GM18507 (cell line): ENCODE measurements around the gene FSTL3.

ENCODE experiments used
- DNase-seq: peaks from one replicate; pipeline ENCODE4 v3.0.0; 2011; ENCODE audit warnings: low read depth; ENCODE audit not compliant: insufficient read length; ENCODE audit errors: extremely low spot score
- FAIRE-seq: peaks from 2 replicates; lab custom pipeline; 2011; peaks lifted over from hg19 to GRCh38; lab: Jason Lieb, UNC

FSTL3 gene

DNA sequence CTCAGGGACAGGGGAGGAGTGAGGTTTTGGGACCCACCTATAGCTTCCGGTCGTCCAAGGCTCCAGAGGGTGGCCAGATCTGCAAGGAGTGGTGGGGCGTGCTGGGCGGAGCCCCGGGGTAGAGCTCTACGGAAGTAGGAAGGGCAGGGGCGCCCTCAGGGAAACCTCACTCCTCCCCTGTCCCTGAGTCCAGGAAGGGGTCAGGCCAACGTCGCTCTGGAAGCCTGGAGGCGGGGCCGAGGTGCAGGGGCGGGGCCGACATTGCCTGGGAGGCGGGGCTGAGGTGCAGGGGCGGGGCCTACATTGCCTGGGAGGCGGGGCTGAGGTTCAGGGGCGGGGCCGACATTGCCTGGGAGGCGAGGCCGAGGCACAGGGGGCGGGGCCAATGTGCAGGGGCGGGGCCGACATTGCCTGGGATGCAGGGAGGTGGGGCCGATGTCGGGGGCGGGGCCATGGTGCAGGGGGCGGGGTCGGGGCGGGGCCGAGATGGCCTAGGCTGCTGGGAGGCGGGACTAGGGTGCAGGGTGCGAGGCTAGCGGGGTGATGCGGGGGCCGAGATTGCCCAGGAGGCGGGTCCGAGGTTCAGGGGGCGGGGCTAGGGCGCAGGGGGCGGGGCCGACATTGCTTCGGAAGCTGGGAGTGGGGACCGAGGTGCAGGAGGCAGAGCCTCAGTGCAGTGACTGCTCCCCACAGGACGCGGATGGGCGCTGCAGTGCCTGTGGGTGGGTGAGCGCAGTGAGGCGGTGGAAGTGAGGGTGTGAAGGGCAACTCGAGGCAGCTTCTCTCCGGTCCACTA is 27.7 kb downstream of the FSTL3 start:
- DNase-seq (peak; percentile 67), FAIRE-seq (peak; percentile 67)

DNA sequence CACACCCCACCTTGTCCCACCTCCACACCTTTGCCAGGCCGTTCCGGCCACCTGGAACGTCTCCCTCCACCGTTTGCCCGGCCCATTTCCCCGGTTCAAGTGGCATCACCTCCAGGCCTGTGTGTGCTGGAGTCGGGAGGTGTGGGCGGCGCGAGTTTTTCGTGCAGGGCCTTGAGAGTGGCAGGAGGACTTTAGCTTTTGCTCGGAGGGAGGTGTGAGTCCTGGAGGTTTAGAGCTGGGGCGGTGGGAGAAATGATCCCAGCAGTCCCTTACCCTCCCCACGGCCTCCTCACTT is 28.2 kb downstream of the FSTL3 start:
- FAIRE-seq (no peak), DNase-seq (no peak)

GRCh38 chr19:708154-709143 is 32.3 kb downstream of the FSTL3 start, which contains the start of gene PALM:
TSS of gene PALM (plus strand) at chr19:708935. CDS start at chr19:709147, 212 bp downstream.
- no peak for DNase-seq

DNA sequence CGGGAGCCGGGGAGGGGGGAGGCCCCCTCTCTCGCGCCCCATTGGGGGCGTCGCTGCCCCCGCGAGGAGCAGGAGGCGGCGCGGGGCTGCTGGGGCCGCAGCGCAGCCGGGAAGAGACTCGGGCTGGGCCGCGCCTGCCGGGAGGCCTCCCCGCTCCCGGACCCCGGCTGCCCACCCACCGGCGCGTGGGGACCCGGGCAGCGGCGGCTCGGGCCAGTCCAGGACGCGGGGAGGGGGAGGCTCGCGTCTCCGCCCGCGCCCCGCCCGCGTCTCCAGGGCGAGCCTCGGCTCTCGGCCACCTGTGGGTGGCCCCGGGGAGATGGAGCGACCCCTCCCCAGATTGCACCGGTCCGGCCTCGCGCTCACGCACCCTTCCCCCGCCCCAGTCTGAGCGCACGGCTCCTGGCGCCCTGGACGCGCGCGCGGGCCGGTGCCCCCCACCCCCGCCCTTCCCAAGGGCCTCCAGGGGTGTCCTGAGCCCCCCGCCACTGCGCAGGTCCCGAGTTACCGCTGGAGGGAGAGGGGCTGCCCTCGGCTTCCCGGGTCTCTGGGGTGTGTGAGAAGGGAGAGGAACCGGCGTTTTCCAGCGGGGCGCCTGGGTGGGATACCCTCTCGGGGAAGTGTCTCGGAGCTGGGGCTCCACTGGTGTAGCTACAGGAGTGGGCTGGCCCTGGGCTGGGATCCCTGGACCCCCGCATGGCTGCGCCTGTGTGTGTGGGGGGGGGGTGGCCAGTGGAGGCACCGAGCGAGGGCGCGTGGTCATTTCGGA is 33.2 kb downstream of the FSTL3 start:
- FAIRE-seq (no peak), DNase-seq (no peak)

More at GRCh38 chr19:708154-709143, 32.3 kb downstream of the FSTL3 start, which contains the start of gene PALM:
- FAIRE-seq, result no peak

DNA sequence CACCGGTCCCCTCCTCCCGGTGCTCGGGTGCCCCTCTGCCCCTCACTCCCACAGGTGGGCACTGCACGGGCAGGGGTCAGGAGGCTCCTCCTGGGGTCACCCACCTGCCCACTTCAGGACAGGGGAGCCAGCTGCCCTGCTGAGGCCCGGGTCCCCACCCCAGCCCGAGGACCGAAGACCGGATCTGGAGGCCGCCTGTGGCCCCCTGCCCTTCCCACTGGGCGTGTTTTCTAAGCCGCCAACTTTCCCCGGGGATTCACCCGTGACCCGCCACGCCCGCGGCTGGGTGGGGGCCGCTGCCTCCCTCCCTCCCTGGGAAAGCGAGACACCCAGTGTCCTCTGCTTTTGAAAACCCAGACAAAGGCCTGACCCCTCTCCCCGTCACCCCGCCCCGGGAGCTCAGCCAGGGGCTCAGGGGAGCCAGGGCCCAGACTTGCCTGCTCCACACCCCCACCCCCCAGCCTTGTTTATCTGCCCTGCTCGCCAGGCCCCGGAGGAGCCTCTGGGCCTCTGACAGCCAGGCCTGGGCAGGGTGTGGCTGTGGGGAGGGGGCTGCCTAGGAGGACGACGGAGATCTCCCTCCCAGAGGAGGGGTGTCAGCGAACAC is 33.9 kb downstream of the FSTL3 start:
- FAIRE-seq (no peak), DNase-seq (no peak)

- FAIRE-seq (no peak), DNase-seq (no peak)
Observed at GRCh38 chr19:710767-711166, 34.6 kb downstream of the FSTL3 start.

DNA sequence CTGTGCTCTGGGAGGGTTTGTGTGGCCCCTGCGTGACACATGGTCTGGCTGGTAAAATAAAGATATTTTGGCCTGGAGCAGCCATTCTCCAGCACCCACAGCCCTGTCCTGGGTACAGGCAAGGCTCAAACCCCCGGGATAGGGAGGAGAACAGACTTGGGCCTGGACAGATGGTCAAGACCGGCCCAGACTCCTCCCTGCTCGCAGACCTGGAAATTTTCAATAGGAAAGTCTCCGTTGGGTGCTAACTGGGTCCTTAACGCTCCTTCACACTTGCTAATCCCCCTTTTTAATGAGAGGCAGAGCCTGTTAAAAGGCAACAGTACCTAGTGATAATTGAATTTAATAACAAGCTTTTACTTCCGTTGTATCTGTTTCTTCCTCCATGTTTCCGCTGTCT is 35.1 kb downstream of the FSTL3 start:
- FAIRE-seq (no peak), DNase-seq (no peak)

GRCh38 chr19:715347-715746 is 39.2 kb downstream of the FSTL3 start:
- DNase-seq (no peak), FAIRE-seq (no peak)

- DNase-seq, result no peak
- no peak for FAIRE-seq
Observed at GRCh38 chr19:718251-718951, 42.2 kb downstream of the FSTL3 start.

DNA sequence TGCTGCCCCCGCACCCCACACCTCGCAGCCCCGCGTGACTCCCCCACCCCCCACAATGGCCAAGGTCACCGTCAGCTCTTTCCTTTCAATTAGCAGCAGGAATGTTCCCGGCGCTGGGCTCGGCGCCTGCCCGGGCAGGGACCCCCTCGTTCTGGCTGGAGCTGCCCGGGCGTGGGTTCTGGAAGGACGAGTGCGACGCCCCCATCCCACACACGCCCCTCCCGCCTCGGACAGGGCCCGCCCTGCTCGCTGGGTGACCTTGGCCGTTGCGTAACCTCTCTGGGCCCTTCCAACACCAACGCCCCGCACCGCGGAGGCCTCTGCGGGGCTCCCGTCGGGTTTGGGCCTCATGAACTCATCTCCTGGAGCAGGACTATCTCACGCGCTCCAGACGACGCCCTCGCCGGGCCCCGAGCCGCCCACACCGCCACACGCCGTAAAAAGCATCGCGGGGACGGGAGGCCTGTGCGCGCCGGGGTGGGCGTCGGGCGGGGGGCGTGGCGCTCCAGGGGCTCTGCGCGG is 42.9 kb downstream of the FSTL3 start:
- FAIRE-seq, result no peak
- DNase-seq, result no peak

DNA sequence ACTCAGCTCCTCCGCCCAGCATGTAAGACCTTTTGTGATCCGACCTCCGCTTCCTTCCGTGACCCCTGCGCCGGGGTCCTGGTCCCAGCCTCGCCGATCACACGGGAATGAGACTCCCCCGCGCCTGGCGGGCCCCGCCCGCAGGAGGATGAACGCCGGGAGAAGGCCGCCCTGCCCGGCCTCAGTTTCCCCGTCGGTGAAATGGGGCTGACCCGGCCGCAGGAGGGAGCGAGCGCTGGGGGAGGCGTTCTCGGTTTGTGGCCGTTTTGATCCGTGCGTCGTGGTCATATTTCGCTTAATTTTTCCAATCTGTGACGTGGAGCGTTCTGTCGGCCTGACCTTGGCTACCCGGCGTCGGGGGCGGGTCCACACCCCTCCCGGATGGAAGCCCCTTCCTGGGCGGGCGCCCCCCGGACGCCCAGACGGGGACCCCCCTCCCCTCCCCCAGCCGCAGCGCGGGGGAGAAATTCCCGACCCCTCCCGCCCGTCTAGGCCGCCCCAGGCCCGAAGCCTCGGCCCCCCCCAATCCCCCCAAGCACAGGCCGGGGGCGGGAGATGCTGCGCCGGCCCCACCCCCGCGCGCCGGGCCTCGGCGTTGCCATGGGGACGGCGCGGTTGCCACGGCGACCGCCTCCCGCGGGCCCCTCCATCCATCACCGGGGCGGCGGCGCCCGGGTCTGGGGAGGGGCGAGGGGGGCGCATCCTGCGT is 43.6 kb downstream of the FSTL3 start:
- DNase-seq, result no peak
- FAIRE-seq, result no peak

DNA sequence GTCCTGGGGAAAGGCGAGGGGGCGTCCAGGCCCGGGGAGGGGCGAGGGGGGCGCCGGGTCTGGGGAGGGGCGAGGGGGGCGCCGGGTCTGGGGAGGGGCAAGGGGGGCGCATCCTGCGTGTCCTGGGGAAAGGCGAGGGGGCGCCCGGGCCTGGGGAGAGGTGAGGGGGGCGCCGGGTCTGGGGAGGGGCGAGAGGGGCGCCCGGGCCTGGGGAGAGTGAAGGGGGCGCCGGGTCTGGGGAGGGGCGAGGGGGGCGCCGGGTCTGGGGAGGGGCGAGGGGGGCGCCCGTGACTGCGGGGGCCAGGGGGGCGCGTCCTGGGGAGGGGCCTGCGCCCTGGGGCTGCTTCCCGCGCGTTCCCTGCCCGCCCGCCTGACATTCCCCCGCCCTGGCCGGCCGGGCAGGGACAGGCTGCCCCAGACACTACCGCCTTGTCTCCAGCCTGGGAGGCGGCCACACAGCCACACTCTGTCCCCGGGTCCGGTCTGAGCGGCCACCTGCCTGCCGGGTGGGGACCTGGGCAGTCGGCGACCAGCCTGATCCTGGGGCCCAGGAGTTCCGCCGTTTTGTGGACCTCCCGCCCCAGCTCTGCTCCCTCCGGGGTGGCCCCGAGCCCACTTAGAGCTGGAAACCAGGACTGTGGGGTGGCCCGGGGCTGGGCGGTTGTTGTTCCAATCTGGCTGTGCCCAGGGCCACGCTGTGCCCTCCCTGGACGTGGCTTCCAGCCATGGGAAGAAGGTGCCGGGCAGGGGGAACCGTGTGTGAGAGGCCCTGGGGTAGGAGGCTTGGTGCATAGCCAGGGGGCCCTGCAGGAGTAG is 44.4 kb downstream of the FSTL3 start:
- no peak for FAIRE-seq
- no peak for DNase-seq

DNA sequence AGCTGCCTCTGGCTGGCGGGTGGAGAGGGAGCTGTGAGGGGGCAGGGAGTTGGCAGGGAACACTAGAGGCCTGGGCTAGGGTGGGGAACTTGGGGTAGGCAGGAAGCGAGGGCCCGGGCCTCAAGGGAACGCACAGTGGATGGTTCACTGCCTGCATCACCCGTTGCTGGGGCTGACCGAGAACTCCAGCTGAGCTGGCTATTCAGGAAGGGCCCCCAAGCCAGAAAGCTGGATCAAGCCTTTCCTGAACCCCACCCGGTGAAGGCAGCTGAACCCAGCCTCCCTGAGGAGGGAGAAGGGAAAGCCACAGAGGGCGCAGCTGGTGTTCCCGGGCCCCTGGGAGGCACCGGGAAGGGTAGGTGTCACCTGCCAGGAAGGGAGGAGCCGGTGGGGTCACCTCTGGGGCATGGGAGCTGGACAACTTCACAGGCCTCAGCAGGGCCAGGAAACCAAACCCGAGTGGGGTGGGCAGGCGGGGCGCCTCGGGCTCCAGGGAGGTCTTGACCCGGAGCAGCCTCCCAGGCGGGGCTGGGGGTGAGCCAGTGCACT is 46.4 kb downstream of the FSTL3 start:
- no peak for FAIRE-seq
- DNase-seq, result no peak

DNA sequence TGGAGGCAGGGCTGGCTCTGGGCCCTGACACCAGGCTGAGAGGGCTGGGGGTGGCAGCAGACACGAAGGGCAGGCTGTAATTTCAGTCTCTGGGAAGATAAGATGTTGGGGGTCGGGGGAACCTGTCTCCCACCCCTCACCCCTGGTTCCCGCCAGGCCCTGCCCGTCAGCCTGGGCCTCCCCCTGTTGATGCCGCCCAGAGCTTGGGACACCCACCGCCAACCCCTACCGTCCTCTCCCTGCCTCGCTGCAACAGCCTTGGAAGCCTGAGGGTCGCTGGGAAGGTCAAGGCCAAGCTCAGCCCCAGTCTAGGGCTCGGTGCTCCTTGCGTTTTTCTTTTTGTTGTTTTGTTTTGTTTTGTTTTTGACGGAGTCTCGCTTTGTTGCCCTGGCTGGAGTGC is 47.1 kb downstream of the FSTL3 start:
- no peak for FAIRE-seq
- DNase-seq, result no peak

DNA sequence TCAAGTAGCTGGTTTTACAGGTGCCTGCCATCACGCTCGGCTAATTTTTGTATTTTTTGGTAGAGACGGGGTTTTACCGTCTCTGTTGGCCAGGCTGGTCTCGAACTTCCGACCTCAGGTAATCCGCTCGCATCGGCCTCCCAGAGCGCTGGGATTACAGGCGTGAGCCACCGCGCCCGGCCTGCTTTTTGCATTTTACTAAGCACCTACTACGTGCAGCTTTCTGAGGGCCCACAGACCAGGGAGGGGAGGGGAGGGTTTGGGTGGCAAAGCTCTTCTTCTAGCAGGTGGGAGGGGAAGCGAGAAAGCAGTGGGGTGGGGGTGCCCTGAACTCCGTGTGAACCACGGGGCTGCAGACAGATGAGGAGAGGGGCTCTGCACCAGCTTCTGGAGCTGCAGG is 47.5 kb downstream of the FSTL3 start:
- DNase-seq, result no peak
- FAIRE-seq, result no peak

GRCh38 chr19:725461-726089 is 49.4 kb downstream of the FSTL3 start:
- FAIRE-seq, result no peak
- no peak for DNase-seq
